ENCODE results near the gene WDR43. TPM values are rescaled to one million over a fixed set of nuclear protein-coding genes. Genes with fewer than 3 reads are reported as not detected.
A peak's percentile ranks its signal among the peaks of the same experiment; 100 is the strongest.

Gene WDR43
- total RNA-seq, 6 experiments from 2014 or later, result 17.9 to 23.8 (median 22.5) TPM

DNA sequence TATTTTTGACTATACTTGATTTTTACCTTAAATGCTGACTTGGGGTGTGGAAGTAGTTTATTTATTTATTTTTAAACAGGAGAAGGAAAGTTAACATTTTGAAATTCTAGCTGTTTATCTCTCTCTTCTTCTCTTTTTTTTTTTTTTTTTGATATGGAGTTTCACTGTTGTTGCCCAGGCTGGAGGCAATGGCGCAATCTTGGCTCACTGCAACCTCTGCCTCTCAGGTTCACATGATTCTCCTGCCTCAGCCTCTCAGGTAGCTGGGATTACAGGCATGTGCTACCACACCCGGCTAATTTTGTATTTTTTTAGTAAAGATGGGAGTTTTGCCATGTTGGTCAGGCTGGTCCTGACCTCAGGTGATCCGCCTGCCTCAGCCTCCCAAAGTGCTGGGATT, 11.1 kb downstream of the WDR43 start:
- WGBS (ENCODE audit: insufficient coverage, low coverage, low lambda C conversion rate, missing lambda C conversion rate), result 90% methylated on average over 2 of the region's 3 CpGs
- H3K9me3 ChIP-seq, result no peaks in the 10 kb centered on the region
- no peak overlapping the region for H3K27ac ChIP-seq
- H3K36me3 ChIP-seq, result peaks cover 6 to 46% (median 17%) of the 10 kb centered on the region in 4 donors
- H3K4me1 ChIP-seq, result peaks cover 0 to 2% (median 0%) of the 10 kb centered on the region in 4 donors
- TF ChIP-seq CTCF (IDR thresholded peaks at IDR 0.05) (no peak), POLR2A (IDR thresholded peaks at IDR 0.05) (no peak)
- ATAC-seq (no peak), DNase-seq (peak in 2 of 3 donors; percentile 19 to 51)
- H3K27me3 ChIP-seq, result no peaks in the 10 kb centered on the region
- intact Hi-C loops (cut with DNase I), result no loop called here
- H3K4me3 ChIP-seq, result no peak overlapping the region

DNA sequence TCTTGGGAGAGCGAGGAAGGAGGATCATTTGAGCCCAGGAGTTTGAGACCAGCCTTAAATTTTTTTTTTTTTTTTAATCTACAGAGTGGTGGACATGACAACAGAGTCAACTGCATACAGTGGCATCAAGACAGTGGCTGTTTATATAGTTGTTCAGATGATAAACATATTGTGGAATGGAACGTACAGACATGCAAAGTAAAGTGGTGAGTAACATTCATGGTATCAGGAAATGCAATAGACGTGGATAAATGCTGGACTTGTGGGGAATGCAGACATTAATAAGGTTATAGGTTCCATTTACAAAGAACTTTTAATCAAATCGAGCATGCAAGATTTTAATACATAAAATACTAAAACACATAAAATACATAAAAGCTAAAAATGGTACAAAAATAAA, 11.9 kb downstream of the WDR43 start:
- ATAC-seq (no peak), DNase-seq (no peak)
- no peaks in the 10 kb centered on the region for H3K9me3 ChIP-seq
- H3K4me3 ChIP-seq, result no peak overlapping the region
- TF ChIP-seq POLR2A (IDR thresholded peaks at IDR 0.05) (no peak), CTCF (IDR thresholded peaks at IDR 0.05) (no peak)
- intact Hi-C loops (cut with DNase I), result no loop called here
- H3K36me3 ChIP-seq, result peaks cover 6 to 55% (median 17%) of the 10 kb centered on the region in 4 donors
- no peaks in the 10 kb centered on the region for H3K4me1 ChIP-seq
- H3K27ac ChIP-seq, result no peak overlapping the region
- H3K27me3 ChIP-seq, result no peaks in the 10 kb centered on the region
- 90% methylated on average over 4 of the region's 4 CpGs for WGBS (ENCODE audit: insufficient coverage, low coverage, low lambda C conversion rate, missing lambda C conversion rate)

- WGBS (ENCODE audit: insufficient coverage, low coverage, low lambda C conversion rate, missing lambda C conversion rate), result 93% methylated on average over 2 of the region's 2 CpGs
- no peak for DNase-seq
These were observed 12.4 kb downstream of the WDR43 start for GRCh38 chr2:28906821-28907220.

GRCh38 chr2:28908172-28908571, 13.7 kb downstream of the WDR43 start:
- 0% methylated on average over 1 of the region's 1 CpG for WGBS (ENCODE audit: insufficient coverage, low coverage, low lambda C conversion rate, missing lambda C conversion rate)
- no peak for ATAC-seq
- peaks cover 6 to 56% (median 25%) of the 10 kb centered on the region in 4 donors for H3K36me3 ChIP-seq

More at GRCh38 chr2:28906821-28907220, 12.4 kb downstream of the WDR43 start:
- H3K27ac ChIP-seq, result no peak overlapping the region
- no peaks in the 10 kb centered on the region for H3K27me3 ChIP-seq
- peaks cover 6 to 57% (median 18%) of the 10 kb centered on the region in 4 donors for H3K36me3 ChIP-seq
- no peak overlapping the region for H3K4me3 ChIP-seq
- no peaks in the 10 kb centered on the region for H3K9me3 ChIP-seq
- no peak for TF ChIP-seq POLR2A (IDR thresholded peaks at IDR 0.05)
- TF ChIP-seq CTCF (IDR thresholded peaks at IDR 0.05), result no peak
- intact Hi-C loops (cut with DNase I), result no loop called here
- H3K4me1 ChIP-seq, result no peaks in the 10 kb centered on the region
- no peak for ATAC-seq

More at GRCh38 chr2:28908172-28908571, 13.7 kb downstream of the WDR43 start:
- H3K9me3 ChIP-seq, result no peaks in the 10 kb centered on the region
- no peaks in the 10 kb centered on the region for H3K4me1 ChIP-seq
- TF ChIP-seq CTCF (IDR thresholded peaks at IDR 0.05) (no peak), POLR2A (IDR thresholded peaks at IDR 0.05) (no peak)
- intact Hi-C loops (cut with DNase I), result no loop called here
- no peak overlapping the region for H3K4me3 ChIP-seq
- H3K27me3 ChIP-seq, result no peaks in the 10 kb centered on the region
- H3K27ac ChIP-seq, result no peak overlapping the region
- DNase-seq, result no peak

All from right lobe of liver (tissue), 6 donors.